Adrenal gland (tissue), 5 donors: Measurements from ENCODE around the gene KIF4A.

Source experiments
- CTCF ChIP-seq, 6 experiments: fragments of 450-650 bp in 4 of 6; fragments of 200-600 bp in 2 of 6; sonication (generic) in 1 of 6; IDR thresholded peaks; 1 replicate in 5 of 6; 2 replicates in 1 of 6; pipeline versions ENCODE4 v1.5.1 to v1.8.0; 2016 to 2021; ENCODE audit warnings: antibody characterized with exemption in 6 of 6, mild to moderate bottlenecking in 2 of 6, moderate library complexity in 1 of 6
- POLR2A ChIP-seq, 2 donors: fragments of 450-650 bp; IDR thresholded peaks; one replicate each; pipeline ENCODE4 v1.6.1; 2017; ENCODE audit warnings: antibody characterized with exemption in 2 of 2, mild to moderate bottlenecking in 2 of 2, moderate library complexity in 1 of 2
- donor health status: DM: no; HTN: no; CAD: no.

DNA sequence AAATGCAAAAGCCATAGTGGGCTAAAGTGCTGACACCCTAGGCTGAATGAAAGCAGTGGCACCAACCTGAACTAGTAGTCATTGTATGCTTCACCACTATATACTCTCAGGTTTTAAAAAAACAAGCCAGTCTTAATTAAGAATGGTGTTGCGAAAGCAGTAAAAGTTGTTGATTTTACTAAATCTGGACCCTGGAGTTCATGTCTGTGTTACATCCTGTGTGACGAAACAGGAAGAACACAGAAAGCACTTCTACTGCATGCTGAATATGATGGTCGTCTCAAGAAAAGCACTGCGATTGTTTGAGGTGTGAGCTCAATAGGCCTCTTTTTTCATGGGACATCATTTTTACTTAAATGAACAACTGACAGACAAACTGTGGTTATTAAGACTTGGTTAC is 109.0 kb downstream of the KIF4A start:
- no peak for TF ChIP-seq CTCF (IDR thresholded peaks at IDR 0.05)
- no peak for TF ChIP-seq POLR2A (IDR thresholded peaks at IDR 0.05)
